Renal cortex interstitium (tissue), 11 donors: ENCODE data around the gene DYNLL1. TPM values are rescaled to one million over a fixed set of nuclear protein-coding genes. Genes with fewer than 3 reads are reported as not detected.
"Not testable (repeated sequence)": the region's sequence is repeated elsewhere in the genome, so short reads cannot be mapped to it uniquely, and the experiment has no call there.

Experiments used
- DNase-seq, 11 donors: peaks; one replicate each; pipeline ENCODE4 v3.0.0-alpha.2; 2013; ENCODE audit warnings: low read depth in 9 of 11, low spot score in 4 of 11; ENCODE audit errors: extremely low read depth in 1 of 11
- polyA plus RNA-seq, 3 donors: library from polyadenylated mRNA; unstranded; fragments of 120-200 nt; gene quantifications; one replicate each; pipeline ENCODE4 v1.2.1, GENCODE V29; 2013; ENCODE audit not compliant: insufficient read length in 3 of 3

The DYNLL1 gene
- polyA plus RNA-seq, 3 donors, result 405 to 558 (median 530) TPM

DNA sequence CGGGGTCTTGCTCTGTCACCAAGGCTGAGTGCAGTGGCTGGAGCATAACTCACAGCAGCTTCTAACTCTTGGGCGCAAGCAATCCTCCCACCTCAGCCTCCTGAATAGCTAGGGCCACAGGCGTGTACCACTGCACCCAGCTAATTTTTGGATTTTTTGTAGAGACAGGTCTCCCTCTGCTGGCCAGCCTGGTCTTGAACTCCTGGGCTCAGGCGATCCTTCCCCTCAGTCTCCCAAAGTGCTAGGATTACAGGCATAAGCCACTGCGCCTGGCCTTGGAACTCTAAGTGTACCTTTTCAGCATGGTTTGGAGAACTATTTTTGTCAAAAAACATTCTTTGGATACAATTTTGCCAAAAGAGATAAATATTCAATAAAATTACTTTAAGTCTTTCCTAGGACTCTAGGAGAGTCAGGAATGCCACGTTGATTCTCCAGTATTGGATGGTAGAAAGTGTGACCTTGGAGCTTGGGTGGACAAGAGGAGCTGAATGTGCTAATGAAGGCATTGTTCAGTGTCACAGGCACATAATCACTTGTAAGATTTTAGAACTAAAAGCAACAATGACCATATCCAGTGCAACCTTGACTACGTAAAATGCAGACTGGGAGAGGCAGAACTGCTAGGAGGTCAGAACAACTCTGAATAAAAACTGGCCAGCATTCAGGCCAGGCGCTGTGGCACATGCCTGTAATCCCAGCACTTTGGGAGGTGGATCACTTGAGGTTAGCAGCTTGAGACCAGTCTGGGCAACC is 29.2 kb upstream of the DYNLL1 start:
- DNase-seq, result peak in 1 of 11 donors; percentile 31

DNA sequence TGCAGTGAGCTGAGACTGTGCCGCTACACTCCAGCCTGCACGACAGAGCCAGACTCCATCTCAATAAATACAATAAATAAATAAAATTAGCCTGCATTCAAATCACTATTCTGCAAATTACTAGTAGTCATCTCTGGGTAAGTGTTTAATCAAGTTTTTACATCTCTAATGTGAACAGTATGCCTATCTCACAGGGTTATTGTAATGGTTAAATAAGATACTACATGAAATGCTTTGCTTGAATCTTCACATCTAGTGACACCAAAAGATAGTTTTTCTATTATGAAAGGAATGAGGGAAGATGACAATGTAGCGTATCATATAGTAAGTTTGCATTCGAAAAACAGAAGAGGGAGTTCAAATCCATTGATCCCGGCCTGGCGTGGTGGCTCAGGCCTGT is 28.5 kb upstream of the DYNLL1 start:
- DNase-seq, result no peak

DNA sequence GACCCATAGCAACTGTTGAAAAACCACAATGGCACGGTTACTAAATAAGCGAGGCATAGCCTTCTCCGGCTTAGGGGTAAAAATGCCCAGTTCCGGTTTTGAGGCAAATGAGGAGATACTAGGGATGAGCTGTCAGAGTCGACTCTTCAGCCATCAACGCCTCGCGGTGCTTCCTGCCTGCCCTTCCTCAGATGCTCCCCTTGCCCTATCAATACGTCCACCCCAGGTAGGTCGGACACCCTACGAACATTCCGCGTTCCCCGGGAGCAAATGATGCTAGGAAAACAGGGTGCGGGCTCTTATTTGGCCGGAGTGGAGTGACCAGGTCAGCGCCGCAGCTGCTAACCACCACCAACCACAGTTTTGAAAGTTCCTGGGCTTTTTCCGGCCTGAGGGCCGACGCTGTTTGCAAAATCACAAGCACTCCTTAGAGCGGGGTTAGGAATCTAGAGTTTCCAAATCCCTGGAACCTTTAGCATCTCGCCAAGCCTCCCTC is 27.5 kb upstream of the DYNLL1 start:
- peak in 5 of 11 donors; percentile 30 to 49 (median 38) for DNase-seq

DNA sequence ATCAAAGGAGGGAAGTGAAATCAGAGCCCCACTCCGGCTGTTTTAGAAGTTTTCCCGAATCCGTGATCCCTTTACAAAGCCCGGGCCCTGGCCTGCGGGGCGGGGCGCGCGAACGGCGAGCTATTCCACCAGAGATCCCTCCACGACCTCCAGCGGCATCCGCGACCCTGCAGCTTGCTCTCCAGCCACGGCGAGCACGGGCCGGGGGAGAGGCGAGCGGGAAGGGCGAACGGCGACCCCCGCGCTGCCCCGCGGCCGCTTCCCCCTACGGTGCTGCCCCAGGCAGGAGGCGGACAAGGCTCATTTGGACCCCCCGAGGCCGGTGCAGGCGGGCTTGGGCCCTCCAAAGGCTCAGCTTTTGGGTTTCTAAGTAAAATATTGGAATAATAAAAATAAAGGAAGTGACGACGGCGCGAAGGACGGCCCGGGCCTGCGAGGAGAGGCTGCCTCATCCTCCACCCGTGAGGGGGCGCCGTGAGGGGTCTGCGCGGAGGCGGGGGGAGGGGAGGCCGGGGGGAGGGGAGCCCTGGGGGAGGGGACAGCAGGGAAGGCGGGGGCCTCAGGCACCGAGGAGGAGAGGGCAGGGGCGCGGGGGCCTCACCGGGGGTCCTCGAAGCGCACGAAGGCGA is 27.0 kb upstream of the DYNLL1 start:
- peak in 5 of 11 donors; percentile 25 to 51 (median 40) for DNase-seq

DNA sequence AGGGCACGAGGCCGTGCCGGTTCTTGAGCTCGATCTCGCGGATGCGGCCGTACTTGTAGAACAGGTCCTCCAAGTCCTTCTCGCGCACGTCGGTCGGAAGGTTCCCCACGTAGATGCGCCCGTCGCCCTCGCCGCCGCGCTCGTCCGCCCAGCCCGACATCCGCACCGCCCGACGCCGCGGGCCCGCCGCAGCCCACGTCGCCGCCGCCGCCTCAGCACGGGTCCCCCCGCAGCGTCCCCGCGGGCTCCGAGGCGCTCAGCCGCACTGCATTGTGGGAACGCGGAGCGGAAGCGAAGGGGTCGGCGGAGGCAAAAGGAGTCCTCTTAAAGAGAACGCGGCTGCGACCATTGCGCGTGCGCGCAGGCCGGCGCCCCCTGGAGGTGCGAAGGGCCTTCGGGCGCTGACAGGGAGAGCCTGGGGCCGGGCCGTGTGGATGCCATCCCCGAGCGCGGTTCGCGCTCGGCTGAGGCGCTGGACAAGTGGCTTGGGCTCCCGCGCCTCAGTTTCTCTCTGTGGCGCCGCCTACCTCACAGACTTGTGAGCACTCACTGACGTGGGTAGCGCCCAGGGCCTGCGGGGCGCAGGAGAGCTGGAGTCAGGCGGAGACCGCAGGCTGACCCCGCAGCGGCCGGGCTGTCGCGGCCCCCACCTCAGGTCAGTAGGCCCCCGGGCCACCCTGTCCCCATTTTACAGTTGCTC is 26.3 kb upstream of the DYNLL1 start, which contains the start of gene SRSF9:
SRSF9 (minus strand) TSS at position 299 of the 700 bp plus-strand sequence; CDS start at position 160, 139 bp downstream.
- peak; percentile 88 to 98 (median 96) for DNase-seq

DNA sequence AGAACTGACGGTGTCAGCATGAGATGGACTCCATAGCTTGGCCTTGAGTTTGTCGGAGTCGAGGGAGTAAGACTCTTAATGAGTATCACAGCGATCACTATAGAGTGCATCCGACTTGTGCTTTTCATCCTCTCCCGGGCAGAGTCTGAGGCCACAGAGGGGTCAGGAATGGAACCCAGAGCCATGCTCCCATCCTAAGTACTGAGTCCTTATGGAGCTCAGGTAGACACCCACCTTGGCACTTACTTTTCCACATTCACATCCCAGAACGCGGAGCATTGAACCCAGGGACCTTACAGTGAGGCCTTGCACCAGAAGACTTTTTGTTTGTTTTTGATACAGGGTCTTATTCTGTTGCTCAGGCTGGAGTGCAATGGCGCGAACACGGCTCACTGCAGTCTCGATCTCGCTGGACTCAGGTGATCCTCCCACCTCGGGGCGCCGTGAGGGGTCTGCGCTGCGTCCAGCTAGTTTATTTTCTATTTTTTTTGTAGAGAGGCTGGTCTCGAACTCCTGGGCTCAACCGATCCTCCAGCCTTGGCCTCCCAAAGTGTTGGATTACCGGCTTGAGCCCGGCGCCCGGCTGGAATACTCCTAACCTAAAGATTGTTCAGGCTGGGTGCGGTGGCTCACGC is 25.6 kb upstream of the DYNLL1 start:
- DNase-seq, result peak in 1 of 11 donors; percentile 14

DNA sequence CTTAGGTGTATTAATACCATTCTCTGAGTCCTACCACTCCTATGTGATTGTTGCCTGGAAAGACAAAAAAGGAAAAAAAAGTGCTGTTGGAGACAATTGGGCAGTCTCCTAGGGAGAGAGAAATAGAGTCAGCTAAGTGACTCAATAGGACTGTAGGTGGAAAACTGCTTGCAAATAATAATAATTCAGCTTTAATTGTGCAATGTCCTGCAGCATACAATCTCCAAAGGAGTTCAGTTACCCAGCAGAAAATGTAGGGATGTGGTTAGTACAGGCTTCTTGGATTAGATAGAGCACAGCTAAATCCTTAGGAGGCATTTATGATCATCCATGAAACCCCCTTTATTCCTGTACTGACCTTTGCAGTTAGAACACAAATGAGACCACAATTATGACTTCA is 23.4 kb upstream of the DYNLL1 start:
- DNase-seq, result no peak

DNA sequence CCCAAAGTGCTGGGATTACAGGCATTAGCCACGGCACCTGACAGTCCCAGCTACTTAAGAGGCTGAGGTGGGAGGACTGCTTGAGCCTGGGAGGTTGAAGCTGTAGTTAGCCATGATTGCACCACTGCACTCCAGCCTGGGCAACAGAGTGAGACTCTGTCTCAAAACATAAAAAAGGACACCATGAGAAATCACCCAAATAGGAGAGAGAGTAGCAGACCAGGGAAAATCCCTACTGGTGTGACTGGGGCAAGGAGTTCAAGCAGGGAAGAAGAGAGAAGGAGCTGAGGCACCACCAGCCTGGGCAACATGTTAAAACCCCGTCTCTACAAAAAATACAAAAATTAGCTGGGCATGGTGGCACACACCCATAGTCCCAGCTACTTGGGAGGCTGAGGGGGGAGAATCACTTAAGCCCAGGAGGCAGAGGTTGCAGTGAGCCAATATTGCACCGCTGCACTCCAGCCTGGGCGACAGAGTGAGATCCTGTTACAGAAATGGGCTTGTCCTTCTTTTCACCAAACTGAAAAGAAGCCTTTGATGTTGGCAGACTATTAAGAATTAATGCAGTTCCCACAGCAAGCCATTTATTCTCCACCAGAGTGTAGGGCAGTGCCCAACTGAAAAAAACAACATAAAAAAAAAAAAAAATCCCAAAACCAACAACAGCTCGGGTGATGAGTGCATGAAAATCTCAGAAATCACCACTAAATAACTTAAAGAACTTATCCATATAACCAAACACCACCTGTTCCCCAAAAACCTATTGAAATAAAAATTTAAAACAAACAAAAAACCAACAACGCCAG is 21.9 kb upstream of the DYNLL1 start:
- DNase-seq, result no peak

DNA sequence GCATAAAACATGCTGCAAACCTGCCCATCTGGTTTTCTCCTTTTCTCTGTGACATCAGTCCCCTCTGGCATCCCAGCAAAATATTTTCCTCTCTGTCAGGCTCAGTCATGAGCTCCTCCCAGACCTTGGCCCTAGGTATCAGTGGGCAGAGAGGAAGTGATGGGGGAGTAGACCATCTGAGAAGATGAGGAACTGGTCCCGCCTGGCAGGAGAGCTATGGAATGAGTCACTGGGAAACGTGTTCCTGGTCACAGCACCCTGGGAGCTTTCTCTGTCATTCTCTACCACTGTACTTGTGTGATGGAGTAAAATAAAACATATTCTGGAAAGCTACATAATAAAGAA is 21.3 kb upstream of the DYNLL1 start:
- DNase-seq, result peak in 2 of 11 donors; percentile 13 to 38

DNA sequence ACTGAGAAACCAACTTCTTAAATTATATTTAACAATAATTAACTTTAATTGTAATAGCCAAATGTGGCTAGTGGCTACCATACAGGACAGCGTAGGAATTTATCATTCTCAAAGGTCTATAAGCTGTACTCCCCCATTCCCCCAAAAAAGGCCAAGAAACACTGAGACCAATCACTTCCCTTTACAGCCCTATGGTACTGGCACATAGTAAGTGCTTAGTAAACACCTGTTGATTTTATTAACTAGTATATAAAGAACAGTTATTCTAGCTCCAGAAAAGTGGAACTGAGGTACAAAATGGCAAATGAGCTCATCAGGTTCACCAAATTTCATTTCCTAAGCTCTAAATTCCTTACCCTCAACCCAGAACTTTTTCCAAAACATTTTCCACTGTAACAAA is 20.3 kb upstream of the DYNLL1 start:
- DNase-seq, result no peak

DNA sequence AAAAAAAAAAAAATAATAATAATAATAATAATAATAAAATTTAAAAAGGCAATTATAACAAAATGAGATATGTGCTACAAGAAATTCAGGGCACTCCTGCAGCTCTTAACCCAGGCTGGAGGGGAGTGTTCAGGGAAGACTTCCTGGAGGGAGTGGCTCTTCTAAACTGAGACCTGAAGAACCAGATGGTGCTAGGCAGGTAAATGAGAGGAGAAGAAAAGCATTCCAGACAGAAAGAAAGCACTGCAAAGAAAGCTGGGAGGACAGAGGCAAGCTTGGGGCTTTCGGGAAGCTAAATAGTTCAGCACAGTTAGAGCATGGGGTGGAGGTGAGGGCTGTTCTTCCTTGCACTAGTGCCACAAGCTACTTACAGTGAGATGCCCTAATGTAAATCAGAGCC is 16.5 kb upstream of the DYNLL1 start:
- DNase-seq, result no peak

DNA sequence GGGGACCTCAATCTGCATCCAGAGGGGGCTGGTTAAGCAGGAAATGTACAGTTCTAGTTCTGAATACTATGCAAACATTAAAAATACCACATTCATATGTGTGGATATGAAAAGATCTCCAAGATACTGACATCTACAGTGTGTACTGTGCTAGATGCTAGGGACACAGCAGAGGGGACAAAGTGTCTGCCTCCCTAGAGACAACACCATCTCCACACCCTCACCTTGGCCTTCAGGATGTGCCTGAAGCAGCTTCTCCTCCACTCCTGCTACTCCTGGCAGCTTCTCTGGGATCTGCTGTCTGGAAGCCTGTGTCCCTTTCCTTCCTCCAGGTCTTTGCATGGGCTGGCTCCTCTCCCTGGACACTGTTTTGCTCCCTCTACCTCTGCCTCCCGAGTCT is 15.7 kb upstream of the DYNLL1 start:
- DNase-seq, result no peak

DNA sequence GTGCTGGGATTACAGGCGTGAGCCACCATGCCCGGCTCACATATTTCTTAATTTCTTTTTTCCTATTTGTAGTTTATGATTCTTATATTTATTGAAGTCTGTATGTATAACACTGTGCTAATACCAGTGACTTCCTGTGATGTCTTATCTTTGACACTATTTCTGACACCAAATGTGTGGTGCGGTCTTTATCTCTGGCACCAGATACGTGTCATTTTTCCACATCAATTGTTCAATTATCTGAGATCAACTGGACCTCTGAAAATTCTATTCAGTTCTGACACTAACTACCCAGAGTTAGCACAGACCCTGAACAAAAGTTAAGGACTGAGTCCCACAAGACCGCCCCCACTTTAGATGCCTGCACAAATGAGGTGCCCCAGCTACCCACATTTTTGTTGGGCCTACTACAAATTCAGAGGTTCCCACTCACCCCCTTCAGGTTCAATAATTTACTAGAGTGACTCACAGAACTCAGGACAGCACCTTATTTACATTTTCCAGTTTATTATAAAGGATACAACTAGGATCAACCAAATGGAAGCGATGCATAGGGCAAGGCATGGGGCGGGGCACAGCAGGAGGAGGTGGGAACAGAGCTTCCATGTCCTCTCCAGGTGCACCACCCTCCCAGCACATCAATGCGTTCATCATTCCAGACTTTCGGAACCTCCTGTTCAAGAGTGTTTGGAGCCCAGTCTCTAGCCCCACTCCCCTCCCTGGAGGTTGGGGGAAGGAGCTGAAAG is 14.7 kb upstream of the DYNLL1 start:
- DNase-seq, result no peak

DNA sequence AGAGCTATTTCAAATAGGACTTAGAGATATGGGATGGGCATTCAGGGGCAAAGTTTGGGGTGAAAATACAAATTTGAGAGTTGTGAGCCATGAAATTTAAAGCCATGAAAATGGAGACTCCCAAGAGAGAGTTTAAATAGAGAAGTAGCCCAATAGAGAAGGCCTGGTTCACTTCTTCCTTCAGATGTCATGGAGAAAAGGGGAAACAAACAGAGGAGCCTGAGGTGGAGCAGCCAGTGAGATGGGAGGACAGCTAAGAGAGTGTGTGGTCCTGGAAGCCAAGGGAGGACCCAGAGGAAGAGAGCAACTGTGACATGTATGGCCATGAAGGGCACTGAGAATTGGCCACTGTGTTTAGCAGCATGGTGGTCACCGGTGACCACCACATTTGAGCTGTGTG is 12.3 kb upstream of the DYNLL1 start:
- no peak for DNase-seq

DNA sequence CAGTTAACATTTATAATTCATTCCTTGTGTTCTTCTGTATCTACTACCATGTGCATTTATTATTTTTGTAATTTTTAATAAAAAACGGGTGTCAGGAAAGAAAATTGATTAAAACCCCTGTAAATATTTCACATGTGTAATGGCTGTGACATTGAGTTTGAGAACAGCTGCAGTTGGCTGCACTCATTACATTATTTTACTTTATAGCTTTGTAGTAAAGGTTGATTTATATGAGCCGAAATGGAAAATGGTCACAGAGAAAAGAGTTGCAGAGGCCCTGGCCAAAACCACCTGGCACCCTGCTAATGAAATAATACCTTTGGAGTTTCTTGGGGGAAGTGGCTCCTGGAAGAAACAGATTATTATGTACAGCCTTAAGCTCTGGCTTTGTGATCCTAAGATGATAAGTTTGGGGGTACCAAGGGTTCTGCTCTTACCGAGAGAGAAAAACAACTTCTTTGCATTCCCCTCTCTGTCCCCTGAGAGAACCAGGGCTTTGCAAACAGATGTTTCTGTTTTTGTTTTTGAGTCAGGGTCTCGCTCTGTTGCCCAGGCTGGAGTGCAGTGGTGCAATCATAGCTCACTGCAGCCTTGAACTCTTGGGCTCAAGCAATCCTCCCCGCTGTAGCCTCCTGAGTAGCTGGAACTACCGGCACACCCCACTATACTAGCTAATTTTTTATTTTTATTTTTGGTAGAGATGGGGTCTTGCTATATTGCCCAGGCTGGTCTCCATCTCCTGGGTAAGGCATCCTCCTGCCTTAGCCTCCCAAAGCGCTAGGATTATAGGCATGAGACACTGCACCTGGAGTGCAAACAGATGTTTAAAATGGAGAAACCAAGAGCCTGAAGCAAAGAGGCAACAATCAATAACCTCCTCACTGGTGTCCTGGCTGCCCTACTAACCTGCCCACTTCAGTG is 9.7 kb upstream of the DYNLL1 start:
- no peak for DNase-seq

DNA sequence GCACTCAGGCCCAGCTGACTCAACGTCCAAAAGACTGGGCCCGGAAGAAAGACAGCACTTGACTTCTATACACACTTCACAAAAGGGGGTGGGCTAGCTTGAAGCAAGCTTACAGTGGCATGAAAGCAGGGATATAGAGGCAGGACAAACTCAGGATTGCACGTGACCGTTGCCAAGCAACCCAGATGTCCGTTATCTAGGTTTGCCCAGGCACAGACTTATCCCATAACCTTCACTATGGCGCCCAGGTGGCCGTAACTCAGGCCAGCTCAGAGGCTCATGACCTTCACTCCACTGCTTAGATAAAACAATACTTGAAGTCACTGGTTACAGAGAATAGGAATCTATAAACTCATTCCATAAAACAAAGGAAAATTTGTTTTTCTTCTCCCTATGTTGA is 8.4 kb upstream of the DYNLL1 start:
- DNase-seq, result not testable (repeated sequence)

DNA sequence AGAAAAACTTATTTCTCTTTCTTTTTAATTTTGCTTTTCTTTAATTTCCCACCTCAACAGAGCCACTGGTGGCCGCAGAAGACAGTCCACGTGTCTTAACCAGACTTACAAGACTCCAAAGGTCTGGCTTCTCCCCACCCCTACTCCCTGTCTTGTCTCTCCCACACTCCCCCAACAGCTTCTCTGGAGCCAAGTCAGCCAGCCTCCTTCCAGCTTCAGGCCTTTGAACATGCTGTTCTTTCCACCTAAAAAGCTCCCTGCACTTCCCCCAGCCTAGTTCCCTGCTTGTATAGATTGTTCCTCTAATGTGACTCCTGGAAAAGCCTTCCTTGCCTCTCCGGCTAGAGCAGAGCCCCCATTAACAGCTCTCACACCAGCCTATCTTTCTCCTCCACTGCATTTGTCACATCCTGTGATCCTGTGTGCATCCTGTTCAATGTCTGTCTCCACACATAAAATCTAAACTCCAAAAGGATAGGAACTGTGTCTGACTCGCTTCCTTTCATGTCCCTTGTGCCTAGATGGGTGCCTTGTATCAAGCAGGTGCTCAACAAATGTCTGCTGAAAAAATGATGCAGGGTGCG is 7.8 kb upstream of the DYNLL1 start:
- DNase-seq, result no peak
